Stomach (tissue), 4 donors: ENCODE measurements around the gene MAGEF1.
A peak's percentile ranks its signal among the peaks of the same experiment; 100 is the strongest.

Experiments
- EP300 ChIP-seq: sonication (generic); formaldehyde crosslinking; IDR thresholded peaks from one replicate; pipeline ENCODE4 v1.6.1; 2017; ENCODE audit warnings: antibody characterized with exemption
- POLR2A ChIP-seq, 4 donors: fragments of 450-650 bp; IDR thresholded peaks; one replicate each; pipeline ENCODE4 v1.6.1; 2016; ENCODE audit warnings: antibody characterized with exemption in 4 of 4, control low read depth in 2 of 4, mild to moderate bottlenecking in 1 of 4, moderate library complexity in 1 of 4
- POLR2AphosphoS5 ChIP-seq, 3 donors: sonication (generic); formaldehyde crosslinking; IDR thresholded peaks; one replicate each; pipeline ENCODE4 v1.6.1; 2016; ENCODE audit warnings: antibody characterized with exemption in 3 of 3
- TF ChIP-seq, protein P1 (sequence below), 7 experiments: fragments of 450-650 bp in 4 of 7; fragments of 200-600 bp in 3 of 7; sonication (generic) in 3 of 7; IDR thresholded peaks; one replicate each; pipeline ENCODE4 v1.5.1; 2016 to 2019; ENCODE audit warnings: antibody characterized with exemption in 7 of 7, control low read depth in 2 of 7, mild to moderate bottlenecking in 1 of 7

DNA sequence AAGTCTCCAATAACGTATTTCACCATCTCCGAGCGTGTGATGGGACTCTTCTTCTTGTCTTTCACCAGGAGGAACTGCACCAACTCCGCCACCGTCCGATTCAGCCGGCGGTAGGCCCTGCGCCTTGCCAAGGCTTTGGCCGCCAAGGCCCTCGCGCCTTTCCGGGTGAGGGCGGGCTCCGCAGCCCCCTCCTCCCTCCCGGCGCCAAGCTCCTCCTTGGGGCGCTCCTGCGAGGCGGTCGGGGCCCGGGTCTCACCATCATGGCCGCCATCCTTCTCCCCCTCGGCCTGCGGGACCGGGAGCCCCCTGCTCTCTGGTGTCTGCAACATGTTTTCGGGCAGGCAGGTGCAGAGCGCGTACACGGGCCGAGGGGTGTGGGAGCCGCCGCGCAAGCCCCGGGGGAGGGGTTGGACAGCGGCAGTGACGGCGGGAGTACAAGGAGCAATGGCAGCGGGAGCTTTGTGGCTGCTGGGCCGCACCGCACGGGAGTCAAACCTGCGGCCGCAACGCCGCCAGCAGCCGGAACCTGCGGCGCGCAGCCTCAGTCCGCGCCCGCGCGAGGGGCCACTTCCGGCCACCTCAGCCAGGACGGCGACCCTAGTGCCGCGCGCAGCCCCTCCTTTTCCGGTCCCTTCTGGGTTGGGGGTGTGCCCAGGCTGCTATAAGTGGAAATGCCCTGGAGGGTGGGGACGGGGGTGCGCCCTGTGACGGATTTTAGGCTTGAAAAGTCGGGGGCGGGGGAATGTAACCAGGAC, at the start of gene MAGEF1:
- TF ChIP-seq POLR2AphosphoS5 (IDR thresholded peaks at IDR 0.05): peak in 2 of 3 donors; percentile 82 to 93
- no peak for TF ChIP-seq EP300
- peak in 1 of 4 donors; percentile 56 for TF ChIP-seq POLR2A (IDR thresholded peaks at IDR 0.05)
- TF ChIP-seq, protein P1, sequence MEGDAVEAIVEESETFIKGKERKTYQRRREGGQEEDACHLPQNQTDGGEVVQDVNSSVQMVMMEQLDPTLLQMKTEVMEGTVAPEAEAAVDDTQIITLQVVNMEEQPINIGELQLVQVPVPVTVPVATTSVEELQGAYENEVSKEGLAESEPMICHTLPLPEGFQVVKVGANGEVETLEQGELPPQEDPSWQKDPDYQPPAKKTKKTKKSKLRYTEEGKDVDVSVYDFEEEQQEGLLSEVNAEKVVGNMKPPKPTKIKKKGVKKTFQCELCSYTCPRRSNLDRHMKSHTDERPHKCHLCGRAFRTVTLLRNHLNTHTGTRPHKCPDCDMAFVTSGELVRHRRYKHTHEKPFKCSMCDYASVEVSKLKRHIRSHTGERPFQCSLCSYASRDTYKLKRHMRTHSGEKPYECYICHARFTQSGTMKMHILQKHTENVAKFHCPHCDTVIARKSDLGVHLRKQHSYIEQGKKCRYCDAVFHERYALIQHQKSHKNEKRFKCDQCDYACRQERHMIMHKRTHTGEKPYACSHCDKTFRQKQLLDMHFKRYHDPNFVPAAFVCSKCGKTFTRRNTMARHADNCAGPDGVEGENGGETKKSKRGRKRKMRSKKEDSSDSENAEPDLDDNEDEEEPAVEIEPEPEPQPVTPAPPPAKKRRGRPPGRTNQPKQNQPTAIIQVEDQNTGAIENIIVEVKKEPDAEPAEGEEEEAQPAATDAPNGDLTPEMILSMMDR (IDR thresholded peaks at IDR 0.05): no peak
